Measurements from ENCODE around the gene DAPK1.

DAPK1 gene

DNA sequence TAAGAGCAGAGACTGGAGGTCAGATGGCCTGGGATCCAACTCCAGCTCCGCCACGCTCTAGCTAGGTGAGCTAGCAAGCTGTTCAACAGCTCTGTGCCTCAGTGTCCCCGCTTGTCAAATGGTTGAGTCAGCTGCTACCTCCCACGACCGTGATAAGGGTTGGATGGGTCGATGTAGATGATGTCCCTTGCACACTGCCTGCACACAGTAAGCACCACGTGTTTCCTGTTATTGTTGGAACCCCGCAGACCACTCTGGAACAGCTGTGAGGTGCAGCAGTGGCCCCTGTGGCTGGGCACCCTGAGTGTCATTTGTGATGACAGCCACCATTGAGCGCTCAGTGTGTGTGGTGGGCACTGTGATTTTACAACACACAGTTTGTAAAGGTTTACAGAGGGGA lies 174.3 kb downstream of the DAPK1 start:
- Histone ChIP-seq H4K20me1 (ENCODE audit: insufficient read depth) (no peaks in the 10 kb centered on the region), H3K27me3 (ENCODE audit: insufficient read depth, low read depth) (no peaks in the 10 kb centered on the region), H3K4me3 (IDR thresholded peaks at IDR 0.05; ENCODE audit: insufficient read depth, low read depth, low read length) (no peak overlapping the region), H3K4me2 (no peak overlapping the region), H2AFZ (ENCODE audit: low read depth) (no peak overlapping the region), H3K27ac (no peak overlapping the region), H3K36me3 (ENCODE audit: insufficient read depth) (no peaks in the 10 kb centered on the region), H3K9ac (no peak overlapping the region), H3K79me2 (ENCODE audit: insufficient read depth, low read depth) (no peaks in the 10 kb centered on the region), H3K4me1 (ENCODE audit: low read depth, poor library complexity, severe bottlenecking) (no peaks in the 10 kb centered on the region)
- TF ChIP-seq, protein P1, sequence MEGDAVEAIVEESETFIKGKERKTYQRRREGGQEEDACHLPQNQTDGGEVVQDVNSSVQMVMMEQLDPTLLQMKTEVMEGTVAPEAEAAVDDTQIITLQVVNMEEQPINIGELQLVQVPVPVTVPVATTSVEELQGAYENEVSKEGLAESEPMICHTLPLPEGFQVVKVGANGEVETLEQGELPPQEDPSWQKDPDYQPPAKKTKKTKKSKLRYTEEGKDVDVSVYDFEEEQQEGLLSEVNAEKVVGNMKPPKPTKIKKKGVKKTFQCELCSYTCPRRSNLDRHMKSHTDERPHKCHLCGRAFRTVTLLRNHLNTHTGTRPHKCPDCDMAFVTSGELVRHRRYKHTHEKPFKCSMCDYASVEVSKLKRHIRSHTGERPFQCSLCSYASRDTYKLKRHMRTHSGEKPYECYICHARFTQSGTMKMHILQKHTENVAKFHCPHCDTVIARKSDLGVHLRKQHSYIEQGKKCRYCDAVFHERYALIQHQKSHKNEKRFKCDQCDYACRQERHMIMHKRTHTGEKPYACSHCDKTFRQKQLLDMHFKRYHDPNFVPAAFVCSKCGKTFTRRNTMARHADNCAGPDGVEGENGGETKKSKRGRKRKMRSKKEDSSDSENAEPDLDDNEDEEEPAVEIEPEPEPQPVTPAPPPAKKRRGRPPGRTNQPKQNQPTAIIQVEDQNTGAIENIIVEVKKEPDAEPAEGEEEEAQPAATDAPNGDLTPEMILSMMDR (conservative IDR thresholded peaks at IDR 0.05; ENCODE audit: low read depth, low read length): no peak

DNA sequence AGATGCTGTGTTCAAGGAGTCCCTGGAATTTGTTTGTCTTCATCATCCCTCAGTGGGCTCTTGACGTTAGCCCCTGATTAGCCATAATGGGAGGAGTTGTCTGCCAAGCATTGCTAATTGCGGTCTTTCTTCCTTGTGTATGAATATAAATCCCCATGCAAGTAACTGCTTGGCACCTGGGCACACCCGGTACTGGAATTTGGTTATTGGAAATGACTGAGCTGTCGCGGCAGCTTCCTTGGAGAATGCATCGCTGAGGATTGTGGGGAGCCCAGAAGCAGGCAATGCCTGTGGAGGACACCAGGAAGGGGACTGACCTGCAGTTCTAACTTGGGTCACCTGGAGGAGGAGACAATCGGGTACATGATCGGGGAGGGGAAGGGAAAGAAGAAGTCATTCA lies 174.9 kb downstream of the DAPK1 start:
- H3K4me3 ChIP-seq (IDR thresholded peaks at IDR 0.05; ENCODE audit: insufficient read depth, low read depth, low read length): no peak overlapping the region
- H3K4me1 ChIP-seq (ENCODE audit: low read depth, poor library complexity, severe bottlenecking): no peaks in the 10 kb centered on the region
- H4K20me1 ChIP-seq (ENCODE audit: insufficient read depth): no peaks in the 10 kb centered on the region
- no peak overlapping the region for H3K4me2 ChIP-seq
- H3K9ac ChIP-seq: no peak overlapping the region
- H3K36me3 ChIP-seq (ENCODE audit: insufficient read depth): no peaks in the 10 kb centered on the region
- TF ChIP-seq, protein P1 (conservative IDR thresholded peaks at IDR 0.05; ENCODE audit: low read depth, low read length): no peak
- H2AFZ ChIP-seq (ENCODE audit: low read depth): no peak overlapping the region
- no peaks in the 10 kb centered on the region for H3K79me2 ChIP-seq (ENCODE audit: insufficient read depth, low read depth)
- no peak overlapping the region for H3K27ac ChIP-seq
- no peaks in the 10 kb centered on the region for H3K27me3 ChIP-seq (ENCODE audit: insufficient read depth, low read depth)

DNA sequence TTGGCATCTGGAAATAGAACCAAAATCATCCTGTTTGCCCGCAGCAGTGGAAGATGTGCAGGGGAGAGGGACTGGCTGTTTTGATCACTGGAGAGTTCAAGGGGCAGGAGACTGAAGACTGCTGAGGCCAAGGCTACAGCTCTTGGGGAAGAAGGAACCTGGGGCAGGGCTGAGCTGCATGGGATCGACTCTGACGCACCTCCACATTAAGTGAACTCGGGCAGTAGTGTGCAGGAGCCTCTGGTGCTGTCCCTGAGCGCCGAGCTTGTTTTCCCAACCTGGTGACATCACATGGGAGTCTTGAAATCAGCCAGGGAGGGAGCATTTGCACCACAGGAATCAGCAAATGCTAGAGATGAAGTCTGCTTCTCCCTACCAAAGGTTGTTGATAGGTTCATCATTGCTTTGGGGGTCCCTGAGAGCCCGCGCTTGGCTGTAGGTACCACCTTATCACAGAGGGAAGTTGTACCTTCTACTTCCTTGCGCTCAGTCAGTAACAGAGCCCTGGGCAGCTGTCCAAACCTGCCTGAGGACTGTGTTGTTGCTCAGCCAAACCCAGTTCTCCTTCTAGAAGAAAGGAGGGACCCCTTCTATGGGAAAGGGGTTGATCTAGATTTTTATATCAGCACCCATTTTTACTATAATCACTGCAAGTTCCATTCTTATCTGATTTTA lies 175.9 kb downstream of the DAPK1 start:
- Histone ChIP-seq H3K9ac (no peak overlapping the region), H3K4me2 (no peak overlapping the region), H2AFZ (ENCODE audit: low read depth) (no peak overlapping the region), H3K36me3 (ENCODE audit: insufficient read depth) (no peaks in the 10 kb centered on the region), H4K20me1 (ENCODE audit: insufficient read depth) (no peaks in the 10 kb centered on the region), H3K4me3 (IDR thresholded peaks at IDR 0.05; ENCODE audit: insufficient read depth, low read depth, low read length) (no peak overlapping the region), H3K27me3 (ENCODE audit: insufficient read depth, low read depth) (no peaks in the 10 kb centered on the region), H3K27ac (no peak overlapping the region), H3K4me1 (ENCODE audit: low read depth, poor library complexity, severe bottlenecking) (no peaks in the 10 kb centered on the region), H3K79me2 (ENCODE audit: insufficient read depth, low read depth) (no peaks in the 10 kb centered on the region)
- TF ChIP-seq, protein P1 (conservative IDR thresholded peaks at IDR 0.05; ENCODE audit: low read depth, low read length): no peak

DNA sequence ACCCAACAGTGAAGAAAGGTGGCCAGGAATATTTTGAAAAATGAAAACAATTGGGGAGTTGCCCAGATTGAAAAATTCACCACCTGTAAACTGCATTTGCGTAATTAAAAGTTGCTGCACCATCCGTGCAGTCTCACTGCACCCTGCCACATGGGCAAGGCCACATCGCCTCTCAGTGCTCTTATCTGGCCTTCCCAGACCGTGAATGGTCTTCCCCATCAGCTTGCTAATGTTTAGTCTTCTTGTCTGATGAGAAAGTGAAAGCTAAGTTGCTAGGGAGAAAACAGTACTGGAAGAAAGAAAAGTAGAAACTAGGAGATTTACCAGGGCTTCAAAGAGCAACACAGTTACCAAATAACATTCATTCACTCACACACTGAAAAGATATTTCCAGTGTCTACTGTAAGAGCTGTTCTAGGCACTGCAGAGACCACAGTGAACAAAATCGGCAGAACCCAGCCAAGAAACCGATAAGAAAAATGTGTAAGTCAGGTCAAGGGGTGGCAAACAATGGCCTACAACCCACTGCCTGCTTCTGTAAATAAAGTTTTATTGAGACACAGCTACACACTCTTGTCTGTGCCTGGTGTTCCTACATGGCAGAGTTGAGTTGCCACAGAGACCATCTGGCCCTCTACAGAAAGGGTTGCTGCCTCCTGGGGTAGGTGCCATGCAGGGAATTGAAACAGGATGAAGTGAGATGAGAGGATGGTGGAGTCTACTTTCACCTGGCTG lies 177.1 kb downstream of the DAPK1 start:
- TF ChIP-seq, protein P1 (conservative IDR thresholded peaks at IDR 0.05; ENCODE audit: low read depth, low read length): no peak
- no peak overlapping the region for H3K27ac ChIP-seq
- no peak overlapping the region for H3K9ac ChIP-seq
- no peaks in the 10 kb centered on the region for H3K36me3 ChIP-seq (ENCODE audit: insufficient read depth)
- H3K79me2 ChIP-seq (ENCODE audit: insufficient read depth, low read depth): no peaks in the 10 kb centered on the region
- no peak overlapping the region for H3K4me3 ChIP-seq (IDR thresholded peaks at IDR 0.05; ENCODE audit: insufficient read depth, low read depth, low read length)
- H4K20me1 ChIP-seq (ENCODE audit: insufficient read depth): no peaks in the 10 kb centered on the region
- H3K4me1 ChIP-seq (ENCODE audit: low read depth, poor library complexity, severe bottlenecking): peaks cover 10% of the 10 kb centered on the region
- H2AFZ ChIP-seq (ENCODE audit: low read depth): no peak overlapping the region
- H3K27me3 ChIP-seq (ENCODE audit: insufficient read depth, low read depth): no peaks in the 10 kb centered on the region
- H3K4me2 ChIP-seq: no peak overlapping the region
